ENCODE results near the gene TMEM63A. TPM values are rescaled to one million over a fixed set of nuclear protein-coding genes. Genes with fewer than 3 reads are reported as not detected.

TMEM63A gene
- polyA plus RNA-seq, 3 donors = 3.0 to 48.0 (median 5.8) TPM

DNA sequence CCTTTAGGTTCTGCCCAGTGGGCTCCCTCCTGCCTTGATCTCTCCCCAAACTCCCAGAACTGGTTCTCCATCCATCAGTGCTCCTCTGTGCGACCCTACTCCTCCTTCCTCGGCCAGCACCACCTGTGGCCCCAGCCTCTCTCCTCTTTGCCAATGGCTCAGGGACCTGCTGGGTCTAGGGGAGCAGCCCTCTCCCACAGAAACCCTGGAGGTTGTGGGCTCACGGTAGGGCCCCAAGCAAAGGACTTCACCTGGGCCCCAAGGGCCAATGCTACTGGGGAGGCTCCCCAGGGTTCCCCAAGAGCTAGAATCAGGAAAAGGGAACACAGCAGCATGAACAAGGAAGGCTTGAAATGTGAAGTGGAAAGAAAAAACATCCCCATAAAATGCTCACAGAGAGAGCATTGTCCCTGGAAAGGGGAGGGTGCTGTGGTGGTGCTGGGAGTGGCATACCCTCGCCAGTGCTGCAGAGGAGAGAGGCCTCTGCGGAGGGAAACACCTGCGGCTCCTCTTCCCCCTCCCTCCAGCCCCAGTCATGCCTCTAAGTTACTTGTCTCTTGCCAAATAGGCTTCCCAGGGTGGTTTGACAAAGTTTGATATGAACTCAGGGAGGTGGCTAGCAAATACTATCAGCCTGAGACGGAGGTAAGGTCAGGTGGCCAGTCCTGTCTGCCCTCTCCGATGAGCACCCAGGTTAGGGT lies 2.5 kb downstream of the TMEM63A start:
- Mint-ChIP-seq H3K27ac (peak overlapping the region in 4 of 7 donors; percentile 18 to 84 (median 46)), H3K4me3 (peak overlapping the region in 1 of 2 donors; percentile 7), H3K4me1 (peaks cover 46% of the 10 kb centered on the region), H3K9me3 (peaks cover 0 to 3% (median 0%) of the 10 kb centered on the region in 7 donors), H3K36me3 (peaks cover 31 to 48% of the 10 kb centered on the region in 2 donors), H3K27me3 (ENCODE audit: low read depth in 3 of 3) (peaks cover 2 to 9% (median 4%) of the 10 kb centered on the region in 3 donors)
- H3K4me2 ChIP-seq (replicated peaks; ENCODE audit: extremely low read depth, low read length, poor library complexity, severe bottlenecking) = peak overlapping the region; percentile 94
- 36% methylated on average over 5 of the region's 8 CpGs for WGBS (ENCODE audit: insufficient coverage)
- peak overlapping the region in 1 of 3 experiments; percentile 100 for H3K4me3 ChIP-seq (replicated peaks in 1 of 3; ENCODE audit: low read depth in 2 of 3, low read length in 3 of 3)
- peaks cover 22 to 35% of the 10 kb centered on the region in 2 donors for H3K36me3 ChIP-seq (replicated peaks in 1 of 2; ENCODE audit: control insufficient read depth in 1 of 2, insufficient read depth in 2 of 2, low read length in 2 of 2)
- no peaks in the 10 kb centered on the region for H3K27me3 ChIP-seq (ENCODE audit: control insufficient read depth in 2 of 2, insufficient read depth in 2 of 2, low read length in 2 of 2)
- no peak overlapping the region for H3K9ac ChIP-seq (ENCODE audit: insufficient read depth, low read length, poor library complexity, severe bottlenecking)
- no peak overlapping the region for H2AFZ ChIP-seq (ENCODE audit: insufficient read depth, low read depth, low read length, poor library complexity, severe bottlenecking)
- H3K4me1 ChIP-seq (ENCODE audit: control insufficient read depth in 1 of 2, insufficient read depth in 2 of 2, low read length in 2 of 2) = peaks cover 27 to 40% of the 10 kb centered on the region in 2 donors
- DNase-seq = no peak
- H3K79me2 ChIP-seq (ENCODE audit: insufficient read depth, low read length) = peaks cover 45% of the 10 kb centered on the region
- TF ChIP-seq, protein P1, sequence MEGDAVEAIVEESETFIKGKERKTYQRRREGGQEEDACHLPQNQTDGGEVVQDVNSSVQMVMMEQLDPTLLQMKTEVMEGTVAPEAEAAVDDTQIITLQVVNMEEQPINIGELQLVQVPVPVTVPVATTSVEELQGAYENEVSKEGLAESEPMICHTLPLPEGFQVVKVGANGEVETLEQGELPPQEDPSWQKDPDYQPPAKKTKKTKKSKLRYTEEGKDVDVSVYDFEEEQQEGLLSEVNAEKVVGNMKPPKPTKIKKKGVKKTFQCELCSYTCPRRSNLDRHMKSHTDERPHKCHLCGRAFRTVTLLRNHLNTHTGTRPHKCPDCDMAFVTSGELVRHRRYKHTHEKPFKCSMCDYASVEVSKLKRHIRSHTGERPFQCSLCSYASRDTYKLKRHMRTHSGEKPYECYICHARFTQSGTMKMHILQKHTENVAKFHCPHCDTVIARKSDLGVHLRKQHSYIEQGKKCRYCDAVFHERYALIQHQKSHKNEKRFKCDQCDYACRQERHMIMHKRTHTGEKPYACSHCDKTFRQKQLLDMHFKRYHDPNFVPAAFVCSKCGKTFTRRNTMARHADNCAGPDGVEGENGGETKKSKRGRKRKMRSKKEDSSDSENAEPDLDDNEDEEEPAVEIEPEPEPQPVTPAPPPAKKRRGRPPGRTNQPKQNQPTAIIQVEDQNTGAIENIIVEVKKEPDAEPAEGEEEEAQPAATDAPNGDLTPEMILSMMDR (IDR thresholded peaks at IDR 0.05) = no peak
- intact Hi-C loops (cut with micrococcal nuclease) = no loop called here
- no peaks in the 10 kb centered on the region for H3K9me3 ChIP-seq (replicated peaks in 1 of 2; ENCODE audit: control insufficient read depth in 1 of 2, insufficient read depth in 1 of 2, low read length in 2 of 2)
- no peak overlapping the region for H3K27ac ChIP-seq (ENCODE audit: low read depth in 1 of 2, low read length in 2 of 2)
- peaks cover 47% of the 10 kb centered on the region for H4K20me1 ChIP-seq (ENCODE audit: insufficient read depth, low read length)

DNA sequence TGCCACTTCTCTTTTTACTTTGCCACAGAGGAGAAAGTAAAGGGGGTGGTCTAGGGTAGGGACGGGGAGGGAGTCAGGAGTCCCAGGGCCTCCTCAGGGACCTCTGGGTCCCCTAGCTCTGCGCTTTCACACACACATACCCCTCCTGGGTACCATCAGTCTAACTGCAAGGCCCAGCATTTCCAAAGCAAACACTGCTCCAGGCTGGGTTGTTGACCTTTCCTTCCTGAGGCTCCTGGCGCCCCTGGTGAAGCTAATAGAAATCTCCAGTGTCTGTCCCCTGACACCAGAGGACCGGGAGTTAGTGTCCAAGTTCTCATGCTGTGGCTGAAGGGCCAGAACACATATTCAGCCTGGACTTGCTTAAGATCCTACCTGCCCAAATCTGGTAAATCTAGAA lies 3.9 kb downstream of the TMEM63A start:
- H3K27ac Mint-ChIP-seq = peak overlapping the region in 3 of 7 donors; percentile 35 to 70 (median 58)
- intact Hi-C loops (cut with micrococcal nuclease) = no loop called here
- peaks cover 41% of the 10 kb centered on the region for H3K4me1 Mint-ChIP-seq
- Histone ChIP-seq H3K4me1 (ENCODE audit: control insufficient read depth in 1 of 2, insufficient read depth in 2 of 2, low read length in 2 of 2) (peaks cover 27 to 37% of the 10 kb centered on the region in 2 donors), H3K79me2 (ENCODE audit: insufficient read depth, low read length) (peaks cover 45% of the 10 kb centered on the region), H3K27me3 (ENCODE audit: control insufficient read depth in 2 of 2, insufficient read depth in 2 of 2, low read length in 2 of 2) (no peaks in the 10 kb centered on the region), H3K4me2 (replicated peaks; ENCODE audit: extremely low read depth, low read length, poor library complexity, severe bottlenecking) (no peak overlapping the region), H3K36me3 (replicated peaks in 1 of 2; ENCODE audit: control insufficient read depth in 1 of 2, insufficient read depth in 2 of 2, low read length in 2 of 2) (peaks cover 35 to 49% of the 10 kb centered on the region in 2 donors), H2AFZ (ENCODE audit: insufficient read depth, low read depth, low read length, poor library complexity, severe bottlenecking) (no peak overlapping the region), H3K27ac (ENCODE audit: low read depth in 1 of 2, low read length in 2 of 2) (no peak overlapping the region), H3K4me3 (replicated peaks in 1 of 3; ENCODE audit: low read depth in 2 of 3, low read length in 3 of 3) (no peak overlapping the region), H3K9me3 (replicated peaks in 1 of 2; ENCODE audit: control insufficient read depth in 1 of 2, insufficient read depth in 1 of 2, low read length in 2 of 2) (no peaks in the 10 kb centered on the region), H4K20me1 (ENCODE audit: insufficient read depth, low read length) (peaks cover 47% of the 10 kb centered on the region), H3K9ac (ENCODE audit: insufficient read depth, low read length, poor library complexity, severe bottlenecking) (no peak overlapping the region)
- H3K36me3 Mint-ChIP-seq = peaks cover 43 to 62% of the 10 kb centered on the region in 2 donors
- 80% methylated on average over 1 of the region's 4 CpGs for WGBS (ENCODE audit: insufficient coverage)
- DNase-seq = no peak
- TF ChIP-seq, protein P1 (IDR thresholded peaks at IDR 0.05) = no peak
- no peak overlapping the region for H3K4me3 Mint-ChIP-seq
- peaks cover 0 to 3% (median 0%) of the 10 kb centered on the region in 7 donors for H3K9me3 Mint-ChIP-seq
- peaks cover 2 to 6% (median 3%) of the 10 kb centered on the region in 3 donors for H3K27me3 Mint-ChIP-seq (ENCODE audit: low read depth in 3 of 3)

All from CD14-positive monocyte (primary cell).